Stimulated activated CD4-positive, alpha-beta T cell treated with anti-CD3 and anti-CD28 coated beads, Interleukin-1b, Interleukin-23, amount 100 ng/mL, for 24 hours (primary cell): Measurements from ENCODE around the gene EPS8L3.
"Not testable (repeated sequence)": the region's sequence is repeated elsewhere in the genome, so short reads cannot be mapped to it uniquely, and the experiment has no call there.

Experiments used
- DNase-seq, 4 experiments: peaks; one replicate each; pipeline ENCODE4 v3.0.0-alpha.2; 2020; ENCODE audit warnings: low read depth in 4 of 4, low spot score in 1 of 4

EPS8L3 gene

GRCh38 chr1:109780982-109781381 lies 17.3 kb upstream of the EPS8L3 start:
- no peak for DNase-seq

- DNase-seq = no peak
These were observed 14.4 kb upstream of the EPS8L3 start for GRCh38 chr1:109777980-109778625.

GRCh38 chr1:109777436-109777835 lies 13.7 kb upstream of the EPS8L3 start:
- DNase-seq = no peak

GRCh38 chr1:109776911-109777310 lies 13.2 kb upstream of the EPS8L3 start:
- DNase-seq = peak; percentile 40 to 60 (median 58)

GRCh38 chr1:109776206-109776835 lies 12.6 kb upstream of the EPS8L3 start:
- no peak for DNase-seq

GRCh38 chr1:109775398-109775797 lies 11.7 kb upstream of the EPS8L3 start:
- no peak for DNase-seq

- no peak for DNase-seq
These were observed 10.3 kb upstream of the EPS8L3 start for GRCh38 chr1:109773900-109774485.

GRCh38 chr1:109773203-109773899 lies 9.6 kb upstream of the EPS8L3 start:
- DNase-seq = peak; percentile 27 to 57 (median 42)

- no peak for DNase-seq
These were observed 9.0 kb upstream of the EPS8L3 start for GRCh38 chr1:109772658-109773202.

- no peak for DNase-seq
These were observed 8.3 kb upstream of the EPS8L3 start for GRCh38 chr1:109771712-109772657.

GRCh38 chr1:109770331-109771095 lies 6.8 kb upstream of the EPS8L3 start:
- DNase-seq = no peak

- DNase-seq = no peak
These were observed 5.8 kb upstream of the EPS8L3 start for GRCh38 chr1:109769330-109770078.

GRCh38 chr1:109768820-109769219 lies 5.1 kb upstream of the EPS8L3 start:
- no peak for DNase-seq

- DNase-seq = no peak
These were observed 4.6 kb upstream of the EPS8L3 start for GRCh38 chr1:109768335-109768650.

GRCh38 chr1:109767637-109768334 lies 4.1 kb upstream of the EPS8L3 start:
- DNase-seq = no peak

GRCh38 chr1:109766991-109767636 lies 3.4 kb upstream of the EPS8L3 start:
- not testable (repeated sequence) for DNase-seq

GRCh38 chr1:109765896-109766615 lies 2.3 kb upstream of the EPS8L3 start:
- DNase-seq = no peak

GRCh38 chr1:109765483-109765815 lies 1.7 kb upstream of the EPS8L3 start:
- DNase-seq = no peak
